K562 (cell line): ENCODE measurements around the gene SLC44A1. TPM values are rescaled to one million over a fixed set of nuclear protein-coding genes. Genes with fewer than 3 reads are reported as not detected.

ENCODE experiments used
- ATAC-seq: fragments of 200-7000 bp; cut with Tn5 transposase; 3 replicates; pipeline ENCODE4 v1.9.1; 2020; ENCODE audit warnings: moderate library complexity
- BruUV-seq: library from RNA; stranded (reverse); fragments of 400-500 nt; replicated peaks from 2 replicates; lab custom pipeline; 2021; lab: Mats Ljungman, UMichigan
- CTCF ChIA-PET: fragments of 300-600 bp; formaldehyde crosslinking; extraction: SDS; loops from one replicate; lab custom pipeline; 2021; ENCODE audit warnings: low intra/inter-chr PET ratio; lab: Yijun Ruan, JAX
- POLR2A ChIA-PET: fragments of 300-600, 350-650 bp; sonication (Branson Sonifier 250); formaldehyde crosslinking; extraction: SDS; loops from one replicate; lab custom pipeline; 2021; ENCODE audit warnings: antibody characterized with exemption, inconsistent platforms; lab: Yijun Ruan, JAX
- DNase-seq, 4 experiments: peaks; one replicate each; pipeline versions ENCODE4 v3.0.0 to v3.0.0-alpha.2; 2011 to 2018; ENCODE audit warnings: low spot score in 3 of 4, mixed read lengths in 3 of 4; ENCODE audit errors: extremely low read depth in 1 of 4
- FAIRE-seq: peaks from 2 replicates; lab custom pipeline; 2011; peaks lifted over from hg19 to GRCh38; lab: Jason Lieb, UNC
- H2AFZ ChIP-seq: 2 replicates; pipeline ENCODE4 v1.6.0; 2011; ENCODE audit warnings: low read depth, low read length, control low read depth, inconsistent platforms
- H3K27ac ChIP-seq: fragments of 200-600 bp; 3 replicates; pipeline ENCODE4 v1.8.0; 2011; ENCODE audit warnings: low read depth, mild to moderate bottlenecking, control low read depth, inconsistent platforms, low read length, moderate library complexity, mixed read lengths; ENCODE audit errors: extremely low read depth
- H3K27me3 ChIP-seq, 2 experiments: fragments of 300-600 bp in 1 of 2; 2 replicates in 1 of 2; 3 replicates in 1 of 2; pipeline versions ENCODE4 v1.6.0 to v1.8.0; 2011; ENCODE audit warnings: inconsistent platforms in 2 of 2, low read length in 2 of 2, mild to moderate bottlenecking in 1 of 2, mixed read lengths in 1 of 2, moderate library complexity in 1 of 2; ENCODE audit not compliant: control insufficient read depth in 2 of 2, insufficient read depth in 2 of 2
- H3K36me3 ChIP-seq: fragments of 300-600 bp; 3 replicates; pipeline ENCODE4 v1.8.0; 2011; ENCODE audit warnings: mild to moderate bottlenecking, low read length, inconsistent platforms; ENCODE audit not compliant: control insufficient read depth, insufficient read depth
- H3K4me1 ChIP-seq, 2 experiments: fragments of 200-600 bp in 1 of 2; replicated peaks in 1 of 2; 2 replicates in 1 of 2; 3 replicates in 1 of 2; pipeline versions ENCODE4 v1.5.1 to v1.8.0; 2011; ENCODE audit warnings: inconsistent platforms in 2 of 2, low read length in 2 of 2, mild to moderate bottlenecking in 1 of 2, mixed read lengths in 1 of 2, moderate library complexity in 1 of 2; ENCODE audit not compliant: control insufficient read depth in 2 of 2, insufficient read depth in 2 of 2
- H3K4me2 ChIP-seq: 2 replicates; pipeline ENCODE4 v1.6.1; 2011; ENCODE audit warnings: low read length, control low read depth, inconsistent platforms, mixed read lengths; ENCODE audit not compliant: insufficient read depth
- H3K4me3 ChIP-seq: fragments of 200-600 bp; sonication (generic), shearing (Covaris generic); 2 replicates; pipeline ENCODE4 v1.5.1; 2016; ENCODE audit warnings: control low read depth, inconsistent platforms
- H3K79me2 ChIP-seq: fragments of 200-600 bp; 3 replicates; pipeline ENCODE4 v1.8.0; 2011; ENCODE audit warnings: low read length, inconsistent platforms; ENCODE audit not compliant: control insufficient read depth, insufficient read depth
- H3K9ac ChIP-seq, 2 experiments: 2 replicates each; pipeline versions ENCODE4 v1.6.0 to v1.6.1; 2011; ENCODE audit warnings: low read depth in 2 of 2, low read length in 2 of 2, control low read depth in 1 of 2, inconsistent platforms in 1 of 2, mild to moderate bottlenecking in 1 of 2, mixed read lengths in 1 of 2; ENCODE audit not compliant: insufficient read depth in 1 of 2
- H3K9me1 ChIP-seq: one replicate; pipeline ENCODE4 v1.6.0; 2011; ENCODE audit warnings: inconsistent platforms, mild to moderate bottlenecking, low read length, moderate library complexity; ENCODE audit not compliant: control insufficient read depth, insufficient read depth
- H3K9me3 ChIP-seq: replicated peaks from 2 replicates; pipeline ENCODE4 v1.5.1; 2011; ENCODE audit warnings: low read depth, low read length, inconsistent platforms; ENCODE audit not compliant: control insufficient read depth, insufficient read depth
- H4K20me1 ChIP-seq: replicated peaks from 2 replicates; pipeline ENCODE4 v1.6.1; 2011; ENCODE audit warnings: low read length, inconsistent platforms, mixed read lengths; ENCODE audit not compliant: control insufficient read depth, insufficient read depth
- CBX3 ChIP-seq, 2 experiments: IDR thresholded peaks; 1 replicate in 1 of 2; 2 replicates in 1 of 2; pipeline ENCODE4 v1.6.1; 2012; ENCODE audit warnings: inconsistent platforms in 2 of 2, low read length in 2 of 2, borderline replicate concordance in 1 of 2, control low read depth in 1 of 2
- EP300 ChIP-seq: IDR thresholded peaks from 2 replicates; pipeline ENCODE4 v1.6.1; 2012; ENCODE audit warnings: low read length, improper control_type of control experiment
- FOXK1 ChIP-seq: sonication (generic); formaldehyde crosslinking; IDR thresholded peaks from 2 replicates; pipeline ENCODE4 v1.8.0; 2022; ENCODE audit warnings: missing genetic modification reagents, mild to moderate bottlenecking, borderline replicate concordance
- RFX7 ChIP-seq: fragments of 250-450 bp; sonication (Bioruptor Pico); IDR thresholded peaks from 2 replicates; pipeline ENCODE4 v1.5.1; 2021; ENCODE audit warnings: mild to moderate bottlenecking
- SP2 ChIP-seq: IDR thresholded peaks from 2 replicates; pipeline ENCODE4 v1.6.1; 2011; ENCODE audit warnings: mild to moderate bottlenecking, low read depth, low read length, moderate library complexity; ENCODE audit not compliant: poor library complexity, severe bottlenecking; ENCODE audit errors: extremely low read depth
- TCF3 ChIP-seq: sonication (generic); formaldehyde crosslinking; IDR thresholded peaks from 2 replicates; pipeline ENCODE4 v1.4.0; 2020; ENCODE audit warnings: mild to moderate bottlenecking, missing genetic modification reagents
- ZBTB7A ChIP-seq: IDR thresholded peaks from 2 replicates; pipeline ENCODE4 v1.6.1; 2011; ENCODE audit warnings: low read depth, mild to moderate bottlenecking, low read length, moderate library complexity, borderline replicate concordance; ENCODE audit not compliant: control insufficient read depth
- ZNF316 ChIP-seq: fragments of 450-650 bp; IDR thresholded peaks from 2 replicates; pipeline ENCODE4 v1.6.1; 2016
- ZNF512 ChIP-seq: IDR thresholded peaks from 2 replicates; pipeline ENCODE4 v1.6.1; 2016; ENCODE audit warnings: missing genetic modification characterization, missing compliant biosample characterization
- ZNF695 ChIP-seq: fragments of 450-650 bp; formaldehyde crosslinking; IDR thresholded peaks from 2 replicates; pipeline ENCODE4 v1.4.0; 2020; ENCODE audit warnings: mild to moderate bottlenecking, moderate library complexity
- WGBS: fragments of 100-300 bp; shearing (Covaris generic); methylation state at CpG from one replicate; pipeline ENCODE4 v1.1.6; 2016; ENCODE audit warnings: low coverage, mixed read lengths; ENCODE audit not compliant: insufficient coverage; ENCODE audit errors: missing lambda C conversion rate; 5-methylcytosine and 5-hydroxymethylcytosine counted together
- in situ Hi-C: fragments of 300-500 bp; cut with MboI; formaldehyde crosslinking; loops from 4 replicates; pipeline ENCODE4 v1.15.0; 2018; ENCODE audit warnings: inconsistent platforms, mixed read lengths
- intact Hi-C: fragments of 100-400 bp; cut with micrococcal nuclease; formaldehyde crosslinking; loops from 2 replicates; pipeline ENCODE4 v1.14.2; 2022
- polyA plus RNA-seq, 8 experiments: library from polyadenylated mRNA; depleted of rRNA in 4 of 8; stranded (reverse) in 5 of 8; unstranded in 3 of 8; fragments of >200 nt; fragmentation: Nextera tagmentation in 2 of 8; fragmentation: Illumina TruSeq in 1 of 8; extraction: Ambion mirVana in 2 of 8; extraction: Trizol in 1 of 8; gene quantifications; 2 replicates each; pipeline versions ENCODE4 v1.2.1 to v1.2.3, GENCODE V29; 2011 to 2014; ENCODE audit warnings: inconsistent platforms in 1 of 8, missing spikeins in 1 of 8
- total RNA-seq, 7 experiments: library from RNA; depleted of rRNA in 6 of 7; stranded (reverse); fragments of >200 nt in 6 of 7; fragmentation: Illumina TruSeq in 2 of 7; extraction: Trizol in 2 of 7; gene quantifications; 2 replicates each; pipeline versions ENCODE4 v1.2.1 to v1.2.3, GENCODE V29; 2011 to 2021; ENCODE audit warnings: low replicate concordance in 1 of 7

Gene SLC44A1
- total and polyA plus RNA-seq, 9 of the 15 experiments (the other 6 are each of a cell fraction or from before 2014, with no cell fraction given), result 0.11 to 0.59 (median 0.30) TPM

GRCh38 chr9:105252405-105252756 is 7.9 kb downstream of the SLC44A1 start (continued):
- TF ChIP-seq ZBTB7A, result no peak
- TF ChIP-seq SP2, result no peak
- TF ChIP-seq RFX7 (CRISPR knock-in tag), result no peak
- TF ChIP-seq TCF3 (CRISPR knock-in tag), result no peak
- no peak for TF ChIP-seq CBX3 (IDR thresholded peaks at IDR 0.05; ENCODE audit: borderline replicate concordance in 1 of 2, low read length in 2 of 2)
- TF ChIP-seq FOXK1 (CRISPR knock-in tag), result no peak
- no peak for TF ChIP-seq ZNF695 (CRISPR knock-in tag)
- TF ChIP-seq EP300, result no peak

GRCh38 chr9:105254226-105254625 is 9.8 kb downstream of the SLC44A1 start:
- ChIA-PET CTCF (no interaction called here), POLR2A (no interaction called here)
- H3K27me3 ChIP-seq, result peaks cover 0 to 3% of the 10 kb centered on the region in 2 experiments; a peak in 4 of 5 replicates
- intact Hi-C loops, result no loop called here
- no peak overlapping the region for H2AFZ ChIP-seq
- H3K79me2 ChIP-seq, result no peaks in the 10 kb centered on the region
- BruUV-seq, result no TSS peak
- H4K20me1 ChIP-seq, result no peaks in the 10 kb centered on the region
- H3K36me3 ChIP-seq, result no peaks in the 10 kb centered on the region
- WGBS, result 2% methylated on average over 4 of the region's 4 CpGs
- H3K9me1 ChIP-seq, result no peaks in the 10 kb centered on the region
- no peak for FAIRE-seq
- no peak overlapping the region for H3K27ac ChIP-seq
- in situ Hi-C loops, result no loop called here
- no peak overlapping the region for H3K9ac ChIP-seq
- H3K9me3 ChIP-seq, result no peaks in the 10 kb centered on the region
- TF ChIP-seq ZNF316, result 0 out of 2 replicates have a peak, but pooled peaks have one; percentile 8
- TF ChIP-seq ZNF512 (tag), result no peak
- no peak overlapping the region for H3K4me3 ChIP-seq
- no peak overlapping the region for H3K4me2 ChIP-seq
- no peak for DNase-seq
- H3K4me1 ChIP-seq, result peaks cover 0 to 2% of the 10 kb centered on the region in 2 experiments; a peak in 1 of 5 replicates
- no peak for ATAC-seq
